ENCODE data around the gene TMEM59. TPM values are rescaled to one million over a fixed set of nuclear protein-coding genes. Genes with fewer than 3 reads are reported as not detected.

TMEM59 gene
- total RNA-seq, 6 experiments from 2014 or later, result 133 to 379 (median 280) TPM

DNA sequence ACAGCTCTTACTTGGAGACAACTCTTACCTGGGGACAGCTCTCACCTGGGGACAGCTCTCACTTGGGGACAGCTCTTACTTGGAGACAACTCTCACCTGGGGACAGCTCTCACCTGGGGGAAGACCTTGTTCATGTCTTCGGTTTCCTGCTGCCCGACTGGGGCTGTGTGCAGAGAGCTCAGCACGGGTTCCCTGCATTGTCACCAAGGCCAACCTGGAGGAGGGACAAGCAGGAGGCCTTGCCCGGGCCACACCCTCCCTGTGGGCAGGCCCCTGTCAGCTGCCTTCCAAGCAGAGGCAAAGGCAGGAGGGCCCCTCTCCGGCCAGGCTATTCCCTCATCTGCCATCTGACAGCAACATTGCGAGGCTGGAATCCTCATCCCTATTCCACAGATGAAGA lies 35.0 kb downstream of the TMEM59 start, which contains the start of gene LDLRAD1:
LDLRAD1 (minus strand) TSS at position 208 of the 400 bp plus-strand sequence; CDS start at position 134, 74 bp downstream.
- intact Hi-C loops (cut with DNase I), result no loop called here
- ATAC-seq (peak in 3 of 4 donors; percentile 6 to 35 (median 28)), DNase-seq (peak in 2 of 3 donors; percentile 37 to 45)
- 60% methylated on average over 4 of the region's 6 CpGs for WGBS (ENCODE audit: insufficient coverage, low coverage, low lambda C conversion rate, missing lambda C conversion rate)
- Histone ChIP-seq H3K36me3 (no peaks in the 10 kb centered on the region), H3K27ac (peak within 1 kb of the TSS in 1 of 3 donors; percentile 12), H3K9me3 (no peaks in the 10 kb centered on the region), H3K27me3 (no peaks in the 10 kb centered on the region), H3K4me1 (peaks cover 0 to 19% (median 0%) of the 10 kb centered on the region in 4 donors), H3K4me3 (no peak within 1 kb of the TSS)
- TF ChIP-seq, protein P1, sequence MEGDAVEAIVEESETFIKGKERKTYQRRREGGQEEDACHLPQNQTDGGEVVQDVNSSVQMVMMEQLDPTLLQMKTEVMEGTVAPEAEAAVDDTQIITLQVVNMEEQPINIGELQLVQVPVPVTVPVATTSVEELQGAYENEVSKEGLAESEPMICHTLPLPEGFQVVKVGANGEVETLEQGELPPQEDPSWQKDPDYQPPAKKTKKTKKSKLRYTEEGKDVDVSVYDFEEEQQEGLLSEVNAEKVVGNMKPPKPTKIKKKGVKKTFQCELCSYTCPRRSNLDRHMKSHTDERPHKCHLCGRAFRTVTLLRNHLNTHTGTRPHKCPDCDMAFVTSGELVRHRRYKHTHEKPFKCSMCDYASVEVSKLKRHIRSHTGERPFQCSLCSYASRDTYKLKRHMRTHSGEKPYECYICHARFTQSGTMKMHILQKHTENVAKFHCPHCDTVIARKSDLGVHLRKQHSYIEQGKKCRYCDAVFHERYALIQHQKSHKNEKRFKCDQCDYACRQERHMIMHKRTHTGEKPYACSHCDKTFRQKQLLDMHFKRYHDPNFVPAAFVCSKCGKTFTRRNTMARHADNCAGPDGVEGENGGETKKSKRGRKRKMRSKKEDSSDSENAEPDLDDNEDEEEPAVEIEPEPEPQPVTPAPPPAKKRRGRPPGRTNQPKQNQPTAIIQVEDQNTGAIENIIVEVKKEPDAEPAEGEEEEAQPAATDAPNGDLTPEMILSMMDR (IDR thresholded peaks at IDR 0.05), result no peak
- TF ChIP-seq POLR2A (IDR thresholded peaks at IDR 0.05), result no peak

DNA sequence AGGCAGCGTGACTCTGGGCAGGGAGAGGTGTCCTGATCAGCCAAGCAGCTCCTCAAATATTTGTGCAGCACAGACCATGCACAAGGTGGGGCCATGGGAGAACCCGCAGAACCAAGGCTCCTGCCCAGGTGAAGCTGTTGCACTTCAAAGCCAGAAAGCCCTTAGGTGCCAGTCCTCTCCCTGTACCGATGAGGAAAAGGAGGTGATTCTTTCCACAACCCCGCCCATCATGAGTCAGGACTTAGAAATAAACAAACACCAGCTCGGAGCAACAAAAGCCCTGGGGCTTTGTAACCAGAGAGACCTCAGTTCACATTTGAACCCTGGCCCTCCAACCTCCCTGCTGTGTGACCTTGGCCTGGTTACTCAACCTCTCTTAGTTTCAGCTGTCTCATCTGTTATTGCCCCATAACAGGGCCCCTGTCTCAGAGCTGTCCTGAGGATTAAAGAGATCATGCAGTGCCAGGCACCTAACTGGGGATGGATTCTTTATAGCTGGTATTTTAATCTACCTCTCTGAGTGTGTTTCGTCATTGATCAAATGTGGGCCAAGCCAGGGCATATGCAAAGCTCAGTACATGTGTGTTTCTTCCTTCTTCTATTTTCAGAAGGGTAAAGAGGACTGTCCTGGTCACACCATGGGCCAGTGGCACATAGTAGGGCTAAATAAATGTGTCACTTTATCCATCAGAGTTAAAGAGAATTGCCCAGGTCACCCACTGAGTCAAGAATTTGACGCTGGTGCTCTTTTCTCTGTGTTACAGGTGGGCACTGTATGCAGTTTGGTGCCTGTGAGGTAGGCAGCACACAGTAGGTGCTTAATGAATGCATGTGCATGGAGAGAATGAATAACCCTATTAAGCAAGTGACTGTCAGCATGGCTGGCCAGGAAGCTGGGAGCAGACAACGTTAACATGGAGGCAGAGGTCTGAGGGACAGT lies 36.4 kb downstream of the TMEM59 start:
- DNase-seq (peak; percentile 32 to 69 (median 64)), ATAC-seq (peak; percentile 65 to 94 (median 89))
- intact Hi-C loops (cut with DNase I), result no loop called here
- no peaks in the 10 kb centered on the region for H3K27me3 ChIP-seq
- H3K9me3 ChIP-seq, result no peaks in the 10 kb centered on the region
- no peak overlapping the region for H3K4me3 ChIP-seq
- 43% methylated on average over 1 of the region's 8 CpGs for WGBS (ENCODE audit: insufficient coverage, low coverage, low lambda C conversion rate, missing lambda C conversion rate)
- peak overlapping the region in 1 of 3 donors; percentile 47 for H3K27ac ChIP-seq
- no peak for TF ChIP-seq POLR2A (IDR thresholded peaks at IDR 0.05)
- H3K36me3 ChIP-seq, result no peaks in the 10 kb centered on the region
- H3K4me1 ChIP-seq, result peaks cover 0 to 19% (median 0%) of the 10 kb centered on the region in 4 donors

DNA sequence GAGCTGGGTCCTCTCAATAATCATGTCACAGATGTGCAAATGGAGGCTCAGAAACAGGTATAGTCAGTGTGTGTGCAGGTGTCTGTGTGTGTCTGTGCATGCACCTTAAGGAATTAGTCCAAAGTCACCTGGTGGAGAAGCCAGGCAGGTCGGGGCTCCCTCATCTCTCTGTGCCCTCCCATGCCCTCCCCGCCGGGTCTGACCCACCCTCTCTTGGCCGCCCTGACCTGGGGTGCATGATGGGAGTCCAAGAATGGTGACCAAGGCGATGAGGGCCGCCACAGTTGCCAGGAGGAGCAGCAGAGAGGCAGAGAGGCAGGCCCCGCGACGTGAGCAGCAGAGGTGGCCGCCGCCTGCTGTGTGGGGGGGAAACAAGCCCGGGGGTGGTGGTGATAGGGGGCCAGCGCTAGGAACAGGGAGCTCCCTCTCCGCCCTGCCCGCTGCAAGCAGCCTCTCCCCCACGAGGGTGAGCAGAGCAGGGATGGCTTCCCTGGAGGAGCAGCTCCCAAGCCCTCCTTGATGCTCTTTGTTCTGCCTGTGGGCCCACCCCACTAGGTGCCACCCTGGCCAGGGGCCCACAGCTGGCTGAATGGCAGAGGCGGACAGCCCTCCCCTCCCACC lies 38.9 kb downstream of the TMEM59 start:
- ATAC-seq (no peak), DNase-seq (peak in 1 of 3 donors; percentile 37)
- H3K4me1 ChIP-seq, result peaks cover 0 to 19% (median 0%) of the 10 kb centered on the region in 4 donors
- no peaks in the 10 kb centered on the region for H3K36me3 ChIP-seq
- H3K27ac ChIP-seq, result no peak overlapping the region
- H3K4me3 ChIP-seq, result no peak overlapping the region
- H3K9me3 ChIP-seq, result no peaks in the 10 kb centered on the region
- TF ChIP-seq, protein P1 (IDR thresholded peaks at IDR 0.05), result no peak
- no peak for TF ChIP-seq POLR2A (IDR thresholded peaks at IDR 0.05)
- 40% methylated on average over 1 of the region's 17 CpGs for WGBS (ENCODE audit: insufficient coverage, low coverage, low lambda C conversion rate, missing lambda C conversion rate)
- intact Hi-C loops (cut with DNase I), result no loop called here
- H3K27me3 ChIP-seq, result no peaks in the 10 kb centered on the region

DNA sequence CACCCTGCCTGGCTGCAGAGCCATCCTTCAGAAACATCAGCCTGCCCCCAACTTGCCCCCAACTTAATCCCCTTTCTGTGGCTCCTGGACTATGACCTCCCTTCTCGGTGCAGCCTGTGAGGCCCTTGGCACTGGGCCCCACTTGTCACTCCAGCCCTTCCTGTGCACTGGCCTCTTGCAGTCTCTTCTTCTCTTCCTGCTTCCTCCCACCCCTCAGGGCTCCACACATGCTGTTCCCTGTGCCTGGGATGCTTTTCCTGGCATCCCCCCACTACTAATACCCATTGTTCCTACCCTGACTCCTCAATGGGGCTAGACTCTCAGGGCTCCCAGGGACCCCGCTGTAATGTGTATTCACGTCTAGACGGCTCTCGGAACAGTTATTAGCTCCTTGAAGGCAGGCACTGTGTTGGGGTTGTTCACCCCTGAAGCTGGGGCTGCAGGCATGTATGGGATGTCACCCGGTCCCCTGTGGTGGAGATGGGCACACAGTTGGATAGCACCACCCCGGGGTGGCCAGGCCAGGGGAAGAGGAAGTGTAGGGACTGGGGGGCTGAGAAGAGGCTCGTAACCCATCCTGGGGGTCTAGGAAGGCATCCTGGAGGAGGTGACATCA lies 39.5 kb downstream of the TMEM59 start:
- no peaks in the 10 kb centered on the region for H3K9me3 ChIP-seq
- intact Hi-C loops (cut with DNase I), result no loop called here
- ATAC-seq (no peak), DNase-seq (peak in 1 of 3 donors; percentile 44)
- 50% methylated on average over 4 of the region's 8 CpGs for WGBS (ENCODE audit: insufficient coverage, low coverage, low lambda C conversion rate, missing lambda C conversion rate)
- H3K4me1 ChIP-seq, result peaks cover 0 to 19% (median 0%) of the 10 kb centered on the region in 4 donors
- H3K27ac ChIP-seq, result no peak overlapping the region
- no peaks in the 10 kb centered on the region for H3K36me3 ChIP-seq
- no peak overlapping the region for H3K4me3 ChIP-seq
- TF ChIP-seq, protein P1 (IDR thresholded peaks at IDR 0.05), result no peak
- no peak for TF ChIP-seq POLR2A (IDR thresholded peaks at IDR 0.05)
- no peaks in the 10 kb centered on the region for H3K27me3 ChIP-seq
